Muscle layer of colon (tissue), 2 donors: Measurements from ENCODE around the gene MS4A10.
"Not testable (repeated sequence)": the region's sequence is repeated elsewhere in the genome, so short reads cannot be mapped to it uniquely, and the experiment has no call there.

Experiments
- H3K27ac ChIP-seq: one replicate; pipeline ENCODE4 v1.7.0; 2013; ENCODE audit warnings: low read depth, mild to moderate bottlenecking, low read length, moderate library complexity
- H3K27me3 ChIP-seq, 2 donors: one replicate each; pipeline ENCODE4 v1.7.0; 2013; ENCODE audit warnings: low read length in 2 of 2, mild to moderate bottlenecking in 2 of 2; ENCODE audit not compliant: insufficient read depth in 2 of 2, control insufficient read depth in 1 of 2
- H3K36me3 ChIP-seq: one replicate; pipeline ENCODE4 v1.7.0; 2013; ENCODE audit warnings: mild to moderate bottlenecking, low read length; ENCODE audit not compliant: insufficient read depth
- H3K4me1 ChIP-seq: one replicate; pipeline ENCODE4 v1.7.0; 2013; ENCODE audit warnings: mild to moderate bottlenecking, low read length; ENCODE audit not compliant: insufficient read depth
- H3K4me3 ChIP-seq, 2 donors: one replicate each; pipeline ENCODE4 v1.7.0; 2013; ENCODE audit warnings: low read length in 2 of 2, low read depth in 1 of 2, mild to moderate bottlenecking in 1 of 2, moderate library complexity in 1 of 2
- H3K9ac ChIP-seq: one replicate; pipeline ENCODE4 v1.7.0; 2013; ENCODE audit warnings: low read length
- H3K9me3 ChIP-seq: one replicate; pipeline ENCODE4 v1.7.0; 2013; ENCODE audit warnings: mild to moderate bottlenecking, low read length
- donor health status: abdominal sarcoma.
- donor health status: Adenocarcinoma of cecum.

The MS4A10 gene

GRCh38 chr11:60813324-60813723 lies 28.2 kb downstream of the MS4A10 start:
- Histone ChIP-seq H3K36me3 (no peaks in the 10 kb centered on the region), H3K4me1 (no peaks in the 10 kb centered on the region), H3K9ac (no peak overlapping the region), H3K4me3 (no peak overlapping the region), H3K9me3 (peaks cover 6% of the 10 kb centered on the region), H3K27me3 (no peaks in the 10 kb centered on the region), H3K27ac (no peak overlapping the region)

DNA sequence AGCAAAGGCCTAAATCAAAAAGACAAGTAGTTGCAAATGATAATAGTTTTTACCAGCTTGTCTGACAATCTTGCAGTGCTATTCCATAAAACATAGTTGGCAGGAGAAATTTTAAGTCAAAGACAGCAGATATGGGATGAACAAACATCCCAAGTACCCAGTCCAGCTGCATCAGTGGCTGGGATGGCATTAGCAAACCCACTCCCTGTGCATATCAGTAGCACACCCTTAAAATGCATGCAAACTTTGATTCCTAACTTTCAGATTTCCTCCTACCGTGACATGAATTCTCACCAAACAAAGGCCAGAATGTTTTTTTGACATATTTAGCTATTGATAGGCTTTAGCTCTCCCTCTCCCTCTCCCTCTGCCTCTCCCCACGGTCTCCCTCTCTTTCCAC lies 29.0 kb downstream of the MS4A10 start:
- H3K27ac ChIP-seq = no peak overlapping the region
- H3K9ac ChIP-seq = no peak overlapping the region
- H3K9me3 ChIP-seq = peaks cover 6% of the 10 kb centered on the region
- no peaks in the 10 kb centered on the region for H3K4me1 ChIP-seq
- no peaks in the 10 kb centered on the region for H3K27me3 ChIP-seq
- no peaks in the 10 kb centered on the region for H3K36me3 ChIP-seq
- H3K4me3 ChIP-seq = no peak overlapping the region

DNA sequence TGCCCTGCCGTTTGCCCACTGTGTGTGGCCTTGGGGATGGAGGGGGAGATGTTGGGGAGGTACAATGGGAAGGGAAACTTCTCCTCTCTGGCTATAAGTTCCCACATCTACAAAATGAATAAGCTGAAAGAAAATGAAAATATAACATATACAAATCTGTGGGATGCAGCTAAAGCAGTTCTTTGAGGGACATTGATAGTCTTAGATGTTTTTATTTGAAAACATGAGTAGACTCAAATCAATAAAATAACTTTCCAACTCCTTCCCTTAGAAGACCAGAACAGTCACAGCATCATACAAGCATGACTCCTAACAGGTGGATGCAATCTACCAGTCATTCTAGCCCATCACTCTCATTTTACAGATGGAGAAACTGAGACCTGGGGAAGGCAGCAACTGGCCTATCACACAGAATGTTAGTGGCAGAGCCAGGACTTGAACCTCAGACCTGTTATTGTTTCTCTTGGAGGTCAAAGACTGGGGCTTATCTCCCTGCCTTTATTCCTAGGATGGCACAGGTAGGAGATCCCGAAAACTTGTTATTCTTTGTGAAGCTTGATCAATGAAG lies 31.5 kb downstream of the MS4A10 start:
- H3K27me3 ChIP-seq = no peaks in the 10 kb centered on the region
- H3K9ac ChIP-seq = no peak overlapping the region
- no peak overlapping the region for H3K27ac ChIP-seq
- H3K4me3 ChIP-seq = no peak overlapping the region
- H3K9me3 ChIP-seq = peaks cover 6% of the 10 kb centered on the region
- no peaks in the 10 kb centered on the region for H3K36me3 ChIP-seq
- no peaks in the 10 kb centered on the region for H3K4me1 ChIP-seq

DNA sequence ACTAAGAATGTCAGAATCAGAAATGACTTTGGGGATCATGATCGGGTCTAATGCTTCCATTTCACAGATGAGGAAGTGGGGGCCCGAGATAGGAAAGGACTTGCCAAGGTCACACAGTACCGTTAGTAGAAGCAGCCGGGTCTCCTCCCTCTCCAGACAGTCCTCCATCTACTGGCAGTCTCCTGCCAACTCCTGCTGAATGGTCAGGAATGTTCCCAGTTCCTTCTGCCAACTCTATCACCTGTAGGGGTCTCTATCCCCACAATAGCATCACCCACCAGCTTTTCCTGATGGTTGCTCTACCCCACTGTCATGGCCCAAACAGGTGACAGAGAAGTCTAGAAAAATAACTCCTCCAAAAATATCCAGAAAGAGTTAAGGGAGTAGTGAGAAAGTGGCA lies 32.9 kb downstream of the MS4A10 start:
- Histone ChIP-seq H3K27me3 (no peaks in the 10 kb centered on the region), H3K9me3 (peaks cover 6% of the 10 kb centered on the region), H3K36me3 (no peaks in the 10 kb centered on the region), H3K4me1 (no peaks in the 10 kb centered on the region), H3K9ac (no peak overlapping the region), H3K27ac (no peak overlapping the region), H3K4me3 (no peak overlapping the region)

DNA sequence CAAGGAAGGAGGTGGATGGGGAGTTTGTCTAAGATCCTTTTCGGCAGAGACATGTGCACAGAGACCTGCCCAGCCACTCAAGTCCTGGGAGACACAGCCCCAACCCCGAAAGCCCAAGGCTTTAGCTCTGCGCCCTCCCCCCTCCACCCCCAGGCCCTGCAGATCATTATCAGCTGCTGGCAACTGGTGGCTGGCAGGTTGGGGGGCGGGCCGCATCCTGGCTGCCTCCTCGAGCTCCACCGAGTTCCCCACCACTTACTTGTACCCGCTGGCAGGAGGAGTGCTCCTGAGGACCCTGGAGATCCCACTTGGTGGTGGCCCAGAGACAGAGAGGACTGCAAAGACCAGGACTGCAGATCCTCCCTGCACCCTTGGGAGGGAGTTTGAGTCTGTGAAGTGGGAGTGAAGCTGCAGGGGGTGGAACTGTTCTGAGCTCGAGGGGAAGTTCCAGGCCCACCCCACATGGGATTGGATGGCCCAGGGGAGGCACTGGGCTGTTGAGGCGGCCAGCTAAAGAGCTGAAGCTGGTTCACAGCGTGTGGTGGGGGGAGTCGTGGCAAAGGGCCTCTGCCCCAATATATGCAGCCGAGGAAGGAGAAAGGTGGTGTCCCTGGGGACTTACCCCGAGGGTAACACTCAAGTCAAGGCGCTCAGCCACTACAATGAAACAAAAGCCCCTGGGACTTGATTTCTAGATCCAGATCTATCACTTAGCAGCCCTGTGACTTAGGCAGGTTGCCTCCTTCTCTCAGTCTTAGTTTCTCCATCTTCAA lies 36.9 kb downstream of the MS4A10 start:
- no peaks in the 10 kb centered on the region for H3K36me3 ChIP-seq
- no peaks in the 10 kb centered on the region for H3K9me3 ChIP-seq
- no peaks in the 10 kb centered on the region for H3K27me3 ChIP-seq
- no peak overlapping the region for H3K27ac ChIP-seq
- H3K4me1 ChIP-seq = no peaks in the 10 kb centered on the region
- H3K4me3 ChIP-seq = no peak overlapping the region
- no peak overlapping the region for H3K9ac ChIP-seq

DNA sequence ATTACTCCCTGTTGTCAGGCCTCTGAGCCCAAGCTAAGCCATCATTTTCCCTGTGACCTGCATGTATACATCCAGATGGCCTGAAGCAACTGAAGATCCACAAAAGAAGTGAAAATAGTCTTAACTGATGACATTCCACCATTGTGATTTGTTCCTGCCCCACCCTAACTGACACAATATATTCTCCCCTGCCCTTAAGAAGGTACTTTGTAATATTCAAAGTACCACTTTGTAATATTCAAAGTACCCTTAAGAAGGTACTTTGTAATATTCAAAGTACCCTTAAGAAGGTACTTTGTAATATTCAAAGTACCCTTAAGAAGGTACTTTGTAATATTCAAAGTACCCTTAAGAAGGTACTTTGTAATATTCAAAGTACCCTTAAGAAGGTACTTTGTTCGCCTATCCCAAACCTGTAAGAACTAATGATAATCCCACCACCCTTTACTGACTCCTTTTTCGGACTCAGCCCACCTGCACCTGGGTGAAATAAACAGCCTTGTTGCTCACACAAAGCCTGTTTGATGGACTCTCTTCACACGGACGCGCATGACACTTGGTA lies 38.7 kb downstream of the MS4A10 start:
- not testable (repeated sequence) for H3K27ac ChIP-seq, H3K9me3 ChIP-seq, H3K36me3 ChIP-seq, H3K4me3 ChIP-seq, H3K9ac ChIP-seq, H3K4me1 ChIP-seq, H3K27me3 ChIP-seq

GRCh38 chr11:60825118-60825517 lies 40.0 kb downstream of the MS4A10 start:
- no peaks in the 10 kb centered on the region for H3K36me3 ChIP-seq
- no peaks in the 10 kb centered on the region for H3K9me3 ChIP-seq
- H3K27me3 ChIP-seq = no peaks in the 10 kb centered on the region
- H3K9ac ChIP-seq = no peak overlapping the region
- H3K27ac ChIP-seq = no peak overlapping the region
- H3K4me1 ChIP-seq = no peaks in the 10 kb centered on the region
- H3K4me3 ChIP-seq = no peak overlapping the region

DNA sequence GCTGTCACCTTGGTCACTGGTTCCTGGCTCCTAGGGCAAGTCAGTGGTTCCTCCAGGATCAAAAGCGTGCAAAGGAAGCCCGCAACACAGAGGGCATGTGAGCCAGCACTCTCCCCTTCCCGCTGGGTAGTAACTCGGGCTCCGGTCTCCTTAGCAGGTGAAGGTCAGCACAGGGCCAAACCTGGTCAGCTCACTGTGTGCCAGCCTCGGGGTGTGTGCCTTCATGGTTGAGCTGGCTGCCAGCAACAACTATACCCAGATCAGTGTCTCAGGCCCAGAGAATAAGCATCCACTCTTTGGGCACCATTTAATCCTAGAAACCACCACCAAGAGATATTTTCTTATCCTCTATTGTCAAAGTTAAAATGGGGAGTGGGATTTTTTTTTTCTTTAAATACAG lies 40.7 kb downstream of the MS4A10 start:
- Histone ChIP-seq H3K36me3 (no peaks in the 10 kb centered on the region), H3K4me3 (no peak overlapping the region), H3K9ac (no peak overlapping the region), H3K27me3 (no peaks in the 10 kb centered on the region), H3K9me3 (no peaks in the 10 kb centered on the region), H3K4me1 (no peaks in the 10 kb centered on the region), H3K27ac (no peak overlapping the region)

- Histone ChIP-seq H3K36me3 (no peaks in the 10 kb centered on the region), H3K27me3 (no peaks in the 10 kb centered on the region), H3K27ac (no peak overlapping the region), H3K9me3 (no peaks in the 10 kb centered on the region), H3K4me3 (no peak overlapping the region), H3K9ac (no peak overlapping the region), H3K4me1 (no peaks in the 10 kb centered on the region)
Observed at GRCh38 chr11:60830478-60831142, 45.5 kb downstream of the MS4A10 start.

- H3K4me1 ChIP-seq = no peaks in the 10 kb centered on the region
- no peak overlapping the region for H3K27ac ChIP-seq
- no peaks in the 10 kb centered on the region for H3K9me3 ChIP-seq
- no peak overlapping the region for H3K4me3 ChIP-seq
- no peaks in the 10 kb centered on the region for H3K36me3 ChIP-seq
- H3K9ac ChIP-seq = no peak overlapping the region
- no peaks in the 10 kb centered on the region for H3K27me3 ChIP-seq
Observed at GRCh38 chr11:60831143-60831500, 46.0 kb downstream of the MS4A10 start.

DNA sequence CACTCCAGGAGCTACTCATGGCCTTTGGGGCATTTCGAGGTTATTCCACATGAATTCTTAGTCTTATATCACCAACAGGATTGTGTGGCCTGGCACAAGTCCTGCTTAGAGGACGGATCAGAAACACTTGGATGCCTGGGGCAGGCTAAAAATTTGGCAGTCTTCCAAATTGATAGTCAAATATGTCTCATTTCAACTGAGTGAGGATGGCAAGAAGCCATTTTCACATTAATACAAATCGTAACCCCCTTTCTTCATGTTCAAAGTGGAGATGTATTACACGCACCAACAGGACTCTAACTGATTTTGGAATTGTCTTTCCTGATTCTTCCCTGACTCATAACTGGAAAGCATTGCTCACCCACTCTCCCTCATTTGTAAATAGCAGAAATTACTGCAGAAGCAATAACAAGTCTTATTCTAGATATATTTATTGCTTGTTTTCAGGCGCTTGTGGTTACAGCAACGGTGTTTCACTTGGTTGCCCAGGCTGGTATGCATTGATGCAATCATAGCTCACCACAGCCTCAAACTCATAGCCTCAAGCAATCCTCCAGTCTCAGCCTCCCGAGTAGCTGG lies 46.5 kb downstream of the MS4A10 start:
- Histone ChIP-seq H3K4me3 (no peak overlapping the region), H3K9ac (no peak overlapping the region), H3K27me3 (no peaks in the 10 kb centered on the region), H3K9me3 (no peaks in the 10 kb centered on the region), H3K4me1 (no peaks in the 10 kb centered on the region), H3K27ac (no peak overlapping the region), H3K36me3 (no peaks in the 10 kb centered on the region)
